AG20443 (cell line): ENCODE data around the gene INPP5A.

Source experiments
- DNase-seq: peaks from one replicate; pipeline ENCODE4 v3.0.0; 2012; ENCODE audit warnings: low spot score, mixed read lengths

The INPP5A gene

GRCh38 chr10:132518572-132519381 is 18.8 kb upstream of the INPP5A start:
- no peak for DNase-seq

DNA sequence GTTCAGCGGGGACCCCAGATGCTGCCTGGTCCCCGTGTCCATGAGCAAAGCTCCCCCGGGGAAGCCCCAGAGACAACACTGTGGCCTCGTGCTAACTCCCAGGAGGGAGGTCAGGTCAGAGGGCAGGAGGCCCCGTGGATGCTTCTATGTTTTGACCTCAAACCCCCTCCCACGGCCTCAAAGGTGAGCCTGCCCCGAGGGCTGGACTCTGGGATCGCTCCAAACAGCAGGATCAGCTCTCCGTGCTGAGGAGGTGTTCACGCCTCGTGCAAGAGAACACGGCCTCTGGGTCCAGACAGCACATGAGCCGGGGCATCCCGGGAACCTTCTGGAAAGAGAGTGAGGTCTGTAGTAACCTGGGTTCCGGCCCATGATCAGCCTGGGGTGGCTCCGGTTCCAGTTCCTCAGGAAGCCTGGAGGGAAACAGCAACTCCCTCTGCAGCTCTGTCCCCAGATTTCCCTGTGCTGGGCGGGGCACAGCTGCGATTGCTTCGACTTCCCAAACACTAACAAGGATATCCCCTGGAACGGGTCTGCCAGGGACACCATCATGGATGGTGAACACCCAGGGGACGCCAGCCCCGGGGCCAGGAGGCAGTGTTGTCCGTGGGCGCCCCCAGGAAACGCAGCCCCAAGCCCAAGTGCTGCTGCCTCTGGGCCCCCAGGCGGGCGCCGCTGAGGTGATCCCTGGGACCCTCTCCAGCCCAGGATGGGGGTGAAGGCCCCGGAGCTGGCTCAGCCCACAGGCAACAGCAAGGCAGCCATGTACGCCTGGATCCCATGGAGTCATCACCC is 18.0 kb upstream of the INPP5A start:
- DNase-seq: no peak

DNA sequence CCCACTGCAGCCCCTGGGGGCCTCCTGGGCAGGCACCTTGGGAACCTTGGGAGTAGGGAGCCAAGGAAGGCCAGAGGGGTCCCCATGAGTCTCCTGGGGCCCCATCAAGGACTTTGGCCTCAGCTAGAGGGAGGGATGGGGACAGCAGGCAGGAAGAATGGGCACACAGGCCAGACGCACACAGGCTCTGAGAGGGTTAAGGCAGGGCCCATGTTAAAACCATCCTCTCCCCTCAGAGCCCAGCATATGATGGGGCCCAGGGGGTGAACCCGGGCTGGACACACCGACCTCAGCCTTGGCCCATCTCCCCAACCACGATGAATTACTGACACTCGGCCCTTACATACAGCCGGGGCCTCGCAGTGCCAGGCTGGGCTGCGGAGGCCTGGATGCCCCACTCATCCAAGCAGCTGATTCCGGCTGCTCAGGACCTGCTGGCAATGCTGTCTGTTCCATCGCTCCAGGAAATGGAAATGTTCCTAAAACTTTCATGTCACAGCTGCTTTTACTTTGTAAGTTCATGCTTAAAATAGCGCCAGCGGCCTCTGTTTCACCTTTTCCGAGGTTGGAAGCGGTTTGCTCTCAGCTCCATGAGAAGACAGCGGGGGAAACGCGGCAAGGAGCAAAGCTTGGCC is 17.3 kb upstream of the INPP5A start:
- DNase-seq: peak; percentile 55

DNA sequence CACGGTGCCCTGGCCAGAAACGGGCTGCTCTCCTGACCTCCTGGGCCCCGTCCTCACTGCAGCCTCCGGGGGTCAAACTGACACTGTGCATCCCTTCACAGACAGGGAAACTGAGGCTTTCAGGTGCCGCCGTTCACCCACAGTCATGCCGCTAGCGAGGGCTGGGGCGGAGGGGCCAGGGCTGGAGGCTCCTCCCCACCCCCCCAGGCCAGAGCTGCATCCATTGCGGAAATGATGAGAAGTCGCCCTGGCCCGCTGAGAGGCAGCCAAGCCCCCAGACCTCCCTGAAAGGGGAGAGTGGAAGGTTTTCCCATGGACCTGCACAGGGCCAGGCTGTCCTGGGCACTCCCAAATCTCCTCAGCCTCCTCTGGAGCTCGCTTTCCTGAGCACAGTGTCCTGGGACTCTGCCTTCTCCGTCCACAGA is 16.5 kb upstream of the INPP5A start:
- no peak for DNase-seq

DNA sequence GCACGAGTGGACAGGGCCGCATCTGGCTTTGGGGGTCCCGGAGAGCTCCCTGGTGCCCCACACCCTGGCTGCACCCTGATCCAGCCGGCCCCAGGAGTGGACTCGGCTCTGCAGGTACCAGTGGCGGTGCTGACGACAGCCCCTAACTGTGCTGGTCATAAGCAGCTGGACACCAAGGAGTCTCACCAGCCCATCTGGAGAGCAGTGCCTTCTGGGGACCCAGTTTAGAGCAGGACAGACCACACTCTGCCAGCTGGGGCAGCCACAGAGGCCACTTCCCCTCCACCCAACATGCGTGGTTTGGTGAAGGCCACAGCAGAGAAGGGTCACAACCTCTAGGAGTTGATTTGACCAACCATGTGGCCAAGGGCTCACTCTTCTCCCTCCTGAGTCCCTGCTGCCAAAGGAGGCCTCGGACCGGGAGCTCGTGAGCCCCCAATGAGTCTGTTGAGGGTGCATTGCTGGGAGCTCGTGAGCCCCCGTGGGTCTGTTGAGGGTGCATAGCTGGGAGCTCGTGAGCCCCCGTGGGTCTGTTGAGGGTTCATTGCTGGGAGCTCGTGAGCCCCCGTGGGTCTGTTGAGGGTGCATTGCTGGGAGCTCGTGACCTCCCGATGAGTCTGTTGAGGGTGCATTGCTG is 16.0 kb upstream of the INPP5A start:
- DNase-seq: no peak

DNA sequence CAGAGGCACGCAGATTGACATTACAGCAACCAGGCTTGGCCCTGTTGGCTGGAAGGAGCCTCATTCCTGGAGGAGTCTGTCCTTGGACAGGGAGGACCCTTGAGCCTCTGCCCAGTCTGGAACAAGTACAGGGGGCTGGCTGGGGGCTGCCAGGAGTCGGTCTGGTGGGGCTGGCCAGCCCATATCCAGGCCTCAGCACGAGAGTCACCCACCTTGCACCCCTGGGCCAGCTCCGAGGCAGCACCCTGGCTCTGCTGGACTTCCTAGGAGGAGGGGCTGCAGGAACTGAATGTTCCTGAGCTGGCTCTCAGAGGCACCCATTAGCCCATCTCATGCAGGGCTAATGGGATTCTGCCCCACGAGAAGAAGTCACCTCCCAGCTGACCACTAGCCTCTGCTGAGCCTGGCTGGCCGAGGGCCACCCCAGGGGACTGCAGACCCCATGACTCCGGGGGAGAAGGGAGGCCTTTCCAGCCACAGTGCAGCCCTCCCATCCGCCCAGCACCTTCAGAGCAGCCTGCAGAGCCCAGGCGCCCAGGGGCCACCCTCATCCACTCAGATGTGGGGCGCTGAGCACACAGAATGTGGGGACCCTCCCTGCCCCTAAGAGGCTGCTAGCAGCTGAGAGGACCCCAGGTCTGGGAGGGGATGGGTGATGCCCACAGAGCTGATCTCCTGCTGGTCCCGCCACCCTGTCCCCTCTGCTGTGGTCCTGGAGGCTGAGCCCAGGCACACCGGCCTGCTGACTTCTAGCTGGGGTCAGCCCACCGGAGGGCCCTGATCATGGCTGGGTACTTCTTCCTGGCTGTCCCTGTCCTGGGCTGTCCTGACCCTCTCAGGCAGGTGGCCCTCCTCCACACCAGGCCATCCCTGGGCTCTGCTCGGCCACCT is 14.8 kb upstream of the INPP5A start:
- DNase-seq: no peak

DNA sequence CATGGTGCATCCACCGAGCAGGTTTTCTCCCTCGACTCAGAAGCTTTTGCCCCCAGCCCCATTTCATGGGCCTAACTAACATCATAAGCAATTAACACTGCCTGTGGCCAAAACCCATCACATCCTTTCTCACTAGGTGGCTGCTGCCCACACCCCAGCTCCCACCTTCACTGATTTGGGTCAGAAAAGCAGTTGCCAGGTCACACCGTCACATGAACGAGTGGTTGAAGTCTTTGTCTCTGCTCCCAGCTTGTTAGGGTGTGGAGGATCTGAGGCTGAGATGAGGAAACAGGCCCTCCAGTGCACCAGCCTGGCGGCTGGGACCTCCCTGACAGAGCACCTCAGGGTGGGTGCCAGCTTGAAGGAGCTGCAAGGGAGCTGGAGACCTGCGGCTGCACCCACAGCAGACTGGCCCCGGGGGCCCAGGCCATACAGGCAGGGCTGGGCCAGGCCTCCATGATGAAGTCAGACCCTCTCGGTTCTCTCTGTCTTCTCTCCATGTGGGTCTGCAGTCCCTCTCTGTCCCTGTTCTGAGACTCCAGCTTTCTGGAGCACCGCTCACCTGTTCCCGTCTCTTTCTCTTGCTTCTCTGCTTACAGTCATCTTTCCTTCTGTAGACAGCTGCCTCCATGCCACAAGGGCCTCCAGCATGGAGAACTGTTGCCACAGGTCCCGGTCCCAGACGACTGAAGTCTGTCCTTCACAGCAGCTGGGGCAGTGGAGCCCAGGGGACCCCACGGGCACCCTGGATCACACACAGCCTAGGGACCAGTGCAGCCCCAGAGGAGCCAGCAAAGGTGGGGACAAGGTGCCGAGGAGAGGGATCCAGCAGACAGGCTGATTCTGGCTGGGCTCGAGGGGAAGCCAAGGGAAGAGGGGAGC is 13.8 kb upstream of the INPP5A start:
- DNase-seq: no peak

- DNase-seq: no peak
These were observed 12.9 kb upstream of the INPP5A start for GRCh38 chr10:132524443-132525285.

DNA sequence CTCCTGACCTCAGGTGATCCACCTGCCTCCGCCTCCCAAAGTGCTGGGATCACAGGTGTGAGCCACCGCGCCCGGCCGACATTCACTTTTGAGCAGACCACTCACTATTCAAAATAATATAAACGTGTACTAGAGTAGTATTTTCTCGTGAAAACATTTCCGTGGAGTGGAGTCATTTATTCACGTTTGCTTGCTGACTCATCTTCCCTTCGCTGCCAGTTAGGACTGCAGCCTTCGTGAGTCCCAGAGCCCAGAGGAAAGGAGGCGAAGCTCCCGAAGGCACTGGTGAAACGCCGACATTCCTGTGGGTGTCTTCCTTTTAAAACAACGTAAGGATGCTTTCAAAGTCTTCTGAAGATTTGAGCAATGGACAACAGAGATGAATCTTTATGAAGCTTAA is 10.9 kb upstream of the INPP5A start:
- peak; percentile 85 for DNase-seq

DNA sequence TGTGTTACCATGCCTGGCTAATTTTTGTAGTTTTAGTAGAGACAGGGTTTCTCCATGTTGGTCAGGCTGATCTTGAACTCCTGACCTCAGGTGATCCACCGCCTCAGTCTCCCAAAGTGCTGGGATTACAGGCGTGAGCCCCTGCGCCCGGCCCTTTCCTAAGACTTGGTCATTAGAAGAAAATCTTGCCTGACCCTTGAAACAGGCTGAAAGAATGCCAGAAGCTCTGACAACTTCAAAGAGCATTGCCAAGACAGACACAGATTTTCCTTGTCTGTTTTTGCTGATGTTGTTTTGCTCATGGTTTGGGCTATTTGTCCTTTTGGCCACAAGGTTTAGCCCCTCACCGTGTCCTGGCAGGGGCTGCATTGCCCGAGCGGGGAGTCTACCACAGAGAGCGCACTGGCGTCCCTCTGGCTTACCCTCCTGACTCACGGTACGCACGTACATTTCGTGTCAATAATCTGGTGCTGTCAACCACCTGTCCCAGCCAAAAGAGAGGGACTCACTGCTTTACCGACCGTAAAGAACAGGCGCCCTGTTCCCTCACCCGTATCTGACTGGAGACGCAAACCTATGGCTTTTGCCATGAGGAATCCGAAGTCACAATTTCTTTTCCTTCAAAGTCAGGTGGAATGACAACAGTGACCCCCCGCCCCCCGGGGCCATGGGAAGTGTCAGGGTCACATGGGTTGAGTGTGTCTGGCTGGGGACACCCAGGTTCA is 10.1 kb upstream of the INPP5A start:
- DNase-seq: no peak

DNA sequence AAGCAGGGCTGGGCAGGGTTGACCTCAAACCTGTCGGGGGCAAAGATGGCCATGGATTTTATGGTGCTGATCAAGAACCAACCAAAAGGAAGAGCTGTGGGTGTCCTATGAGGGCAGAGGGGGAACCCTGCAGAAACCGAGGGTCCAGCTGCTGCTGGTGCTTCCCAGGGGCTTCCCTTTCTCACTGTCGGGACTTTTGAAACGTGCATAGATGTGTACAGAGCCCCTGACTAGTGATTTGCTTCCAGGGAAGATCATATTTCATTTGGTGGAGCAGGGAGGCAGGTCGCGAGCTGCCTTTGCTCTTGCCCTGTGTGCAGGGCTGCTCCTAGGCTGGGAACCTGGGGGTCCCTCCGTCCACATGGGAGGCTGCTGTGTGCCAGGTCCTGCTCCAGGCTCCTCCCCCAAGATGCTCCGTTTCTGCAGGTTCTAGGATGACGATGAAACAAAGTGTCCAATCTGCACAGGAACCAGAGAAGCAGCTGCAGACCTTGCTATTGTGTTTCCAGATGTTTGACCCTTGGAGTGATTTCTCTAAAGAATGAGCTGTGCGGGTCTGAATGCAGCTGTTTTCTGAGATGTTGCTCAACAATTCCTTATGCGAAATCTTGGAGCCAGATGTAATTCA is 9.4 kb upstream of the INPP5A start:
- no peak for DNase-seq

GRCh38 chr10:132532179-132532578 is 5.4 kb upstream of the INPP5A start:
- no peak for DNase-seq

GRCh38 chr10:132532749-132533560 is 4.6 kb upstream of the INPP5A start:
- DNase-seq: peak; percentile 42

GRCh38 chr10:132533571-132534260 is 3.9 kb upstream of the INPP5A start:
- no peak for DNase-seq

DNA sequence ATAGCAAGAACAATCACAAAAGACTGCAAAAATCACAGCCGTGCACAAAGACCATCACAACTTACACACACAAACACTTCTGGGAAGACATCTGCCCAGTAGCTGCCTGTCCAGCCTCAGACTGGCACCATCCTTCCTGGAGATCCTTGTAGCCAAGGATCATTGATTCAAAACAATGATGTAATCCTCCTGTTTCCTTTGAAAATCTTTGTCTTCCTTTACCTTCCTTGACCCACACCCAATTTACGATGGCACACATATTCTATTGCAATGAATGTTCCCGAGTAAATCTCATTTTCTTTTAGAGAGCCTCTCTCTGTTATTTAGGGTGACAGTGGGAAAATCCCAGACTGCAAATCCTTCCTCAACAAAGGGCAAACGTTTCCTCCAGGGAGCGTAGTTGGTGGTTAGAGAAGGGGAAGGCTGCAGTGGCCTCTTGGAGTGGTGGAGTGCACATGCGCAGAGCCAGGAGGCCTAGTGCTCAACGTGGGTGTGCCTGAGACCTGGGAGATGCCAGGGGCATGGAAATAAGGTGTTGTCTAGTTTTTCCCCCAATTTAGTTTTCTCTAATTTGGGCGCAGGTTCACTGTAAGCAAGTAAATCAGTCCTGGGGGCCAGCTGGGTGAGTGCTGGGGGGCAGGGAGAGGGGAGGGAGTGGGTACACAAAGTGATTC is 3.1 kb upstream of the INPP5A start:
- DNase-seq: no peak

DNA sequence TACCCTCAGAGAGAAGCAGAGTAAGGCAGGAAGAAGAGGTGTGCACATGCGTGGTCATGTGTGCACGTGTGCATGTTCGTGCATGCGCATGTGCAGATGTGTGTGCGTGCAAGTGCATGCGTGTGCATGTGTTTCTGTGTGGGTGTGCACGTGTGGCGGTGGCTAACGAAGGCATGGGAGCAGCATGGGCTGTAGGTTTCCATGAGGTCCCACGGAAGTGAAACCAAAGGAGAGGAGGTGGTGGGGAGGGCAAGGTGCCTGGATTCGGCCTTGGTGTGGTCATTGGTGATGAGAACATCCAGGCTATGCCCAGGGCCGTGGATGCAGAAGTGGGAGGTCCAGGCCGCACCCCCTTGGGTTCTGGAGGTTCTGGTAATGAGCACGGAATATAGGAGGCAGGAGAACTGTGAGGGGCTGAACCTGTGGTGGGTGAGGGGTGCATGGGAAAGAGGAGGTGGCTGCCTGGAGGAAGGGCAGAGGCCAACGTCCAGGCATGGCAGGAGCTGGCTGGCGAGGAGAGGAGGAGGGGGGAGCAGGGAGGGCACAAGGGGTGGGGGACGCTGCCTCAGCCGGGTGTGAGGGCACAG is 2.4 kb upstream of the INPP5A start:
- DNase-seq: no peak
